ENCODE measurements around the gene TBPL1.

DNA sequence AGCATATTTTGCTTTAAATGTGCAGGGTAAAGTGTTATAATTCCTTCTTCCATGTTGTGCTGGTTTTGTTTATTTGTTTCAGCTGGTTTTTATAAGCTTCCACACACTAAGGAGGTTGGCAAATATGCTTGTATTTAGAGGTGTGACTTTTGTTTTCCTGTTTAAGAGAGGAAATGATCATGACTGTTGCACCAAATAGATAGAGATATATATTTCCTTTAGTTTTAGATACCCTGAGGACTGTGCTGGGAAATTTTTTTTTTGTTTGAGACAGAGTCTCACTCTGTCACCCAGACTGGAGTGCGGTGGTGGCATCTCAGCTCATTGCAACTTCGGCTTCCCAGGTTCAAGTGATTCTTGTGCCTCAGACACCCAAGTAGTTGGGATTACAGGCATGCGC, 5.8 kb downstream of the TBPL1 start:
- TF ChIP-seq CTCF (IDR thresholded peaks at IDR 0.05) (no peak), EP300 (IDR thresholded peaks at IDR 0.05) (no peak), POLR2A (IDR thresholded peaks at IDR 0.05) (no peak)

All from tibial nerve (tissue), 4 donors.